HG02981 (cell line): ENCODE measurements around the gene ATF6.

Source experiments
- ATAC-seq: cut with Tn5 transposase; IDR thresholded peaks from one replicate; pipeline ENCODE4 v1.9.1; 2021; ENCODE audit warnings: mild to moderate bottlenecking, moderate library complexity; ENCODE audit not compliant: unreplicated experiment

Gene ATF6

GRCh38 chr1:161885759-161886158 lies 119.6 kb downstream of the ATF6 start:
- ATAC-seq: no peak

- ATAC-seq: no peak
Measured at GRCh38 chr1:161886589-161886988, 120.5 kb downstream of the ATF6 start.

- no peak for ATAC-seq
Measured at GRCh38 chr1:161887730-161888287, 121.7 kb downstream of the ATF6 start.

- ATAC-seq: no peak
Measured at GRCh38 chr1:161890574-161890973, 124.5 kb downstream of the ATF6 start.

- ATAC-seq: no peak
Measured at GRCh38 chr1:161899091-161899490, 133.0 kb downstream of the ATF6 start.

- ATAC-seq: no peak
Measured at GRCh38 chr1:161900160-161900559, 134.0 kb downstream of the ATF6 start.

GRCh38 chr1:161902182-161902581 lies 136.1 kb downstream of the ATF6 start:
- ATAC-seq: no peak

- ATAC-seq: peak; percentile 59
Measured at GRCh38 chr1:161905269-161905884, 139.3 kb downstream of the ATF6 start.

GRCh38 chr1:161907265-161907664 lies 141.1 kb downstream of the ATF6 start:
- no peak for ATAC-seq

GRCh38 chr1:161908264-161908663 lies 142.1 kb downstream of the ATF6 start:
- no peak for ATAC-seq

GRCh38 chr1:161910604-161911003 lies 144.5 kb downstream of the ATF6 start:
- ATAC-seq: no peak

GRCh38 chr1:161913482-161914140 lies 147.5 kb downstream of the ATF6 start:
- ATAC-seq: no peak

- no peak for ATAC-seq
Measured at GRCh38 chr1:161914595-161914994, 148.5 kb downstream of the ATF6 start.

GRCh38 chr1:161915051-161915503 lies 149.0 kb downstream of the ATF6 start:
- peak; percentile 68 for ATAC-seq

GRCh38 chr1:161915978-161916377 lies 149.9 kb downstream of the ATF6 start:
- ATAC-seq: no peak

GRCh38 chr1:161919229-161919628 lies 153.1 kb downstream of the ATF6 start:
- ATAC-seq: no peak

- no peak for ATAC-seq
Measured at GRCh38 chr1:161921491-161921890, 155.4 kb downstream of the ATF6 start.

GRCh38 chr1:161921990-161922389 lies 155.9 kb downstream of the ATF6 start:
- ATAC-seq: no peak

- no peak for ATAC-seq
Measured at GRCh38 chr1:161928056-161928455, 161.9 kb downstream of the ATF6 start.

GRCh38 chr1:161929137-161929536 lies 163.0 kb downstream of the ATF6 start:
- no peak for ATAC-seq

- ATAC-seq: no peak
Measured at GRCh38 chr1:161930064-161930463, 163.9 kb downstream of the ATF6 start.

GRCh38 chr1:161932668-161933067 lies 166.5 kb downstream of the ATF6 start:
- no peak for ATAC-seq
